GM12878 (cell line): Measurements from ENCODE around the gene MCFD2. TPM values are rescaled to one million over a fixed set of nuclear protein-coding genes. Genes with fewer than 3 reads are reported as not detected.

ENCODE experiments used
- BACH1 ChIP-seq: fragments of 450-650 bp; IDR thresholded peaks from 2 replicates; pipeline ENCODE4 v1.6.1; 2017; ENCODE audit warnings: mild to moderate bottlenecking, borderline replicate concordance
- BCL11A ChIP-seq: IDR thresholded peaks from 2 replicates; pipeline ENCODE4 v1.6.1; 2011; ENCODE audit warnings: low read depth, low read length
- BHLHE40 ChIP-seq, 2 experiments: fragments of 450-650 bp in 1 of 2; IDR thresholded peaks; 2 replicates each; pipeline ENCODE4 v1.6.1; 2011 to 2017; ENCODE audit warnings: low read depth in 2 of 2, borderline replicate concordance in 1 of 2, improper control_type of control experiment in 1 of 2, low read length in 1 of 2, mild to moderate bottlenecking in 1 of 2
- FOXK2 ChIP-seq: fragments of 450-650 bp; IDR thresholded peaks from 2 replicates; pipeline ENCODE4 v1.6.1; 2017; ENCODE audit warnings: mild to moderate bottlenecking, moderate library complexity
- IRF4 ChIP-seq: IDR thresholded peaks from 2 replicates; pipeline ENCODE4 v1.6.1; 2011; ENCODE audit warnings: low read depth, low read length
- JUND ChIP-seq: IDR thresholded peaks from 2 replicates; pipeline ENCODE4 v1.6.1; 2012; ENCODE audit warnings: low read depth, mild to moderate bottlenecking, low read length, improper control_type of control experiment, moderate library complexity
- MEF2B ChIP-seq: fragments of 450-650 bp; IDR thresholded peaks from 2 replicates; pipeline ENCODE4 v1.6.1; 2018; ENCODE audit warnings: mild to moderate bottlenecking, moderate library complexity; ENCODE audit not compliant: partially characterized antibody, poor library complexity, severe bottlenecking
- MTA3 ChIP-seq: IDR thresholded peaks from 2 replicates; pipeline ENCODE4 v1.6.1; 2012; ENCODE audit warnings: low read length, inconsistent platforms, borderline replicate concordance
- NBN ChIP-seq: fragments of 450-650 bp; IDR thresholded peaks from 2 replicates; pipeline ENCODE4 v1.6.1; 2016
- NR2F1 ChIP-seq: fragments of 450-650 bp; conservative IDR thresholded peaks from 2 replicates; pipeline ENCODE4 v1.6.1; 2017; ENCODE audit warnings: mild to moderate bottlenecking
- SMAD5 ChIP-seq: IDR thresholded peaks from 2 replicates; pipeline ENCODE4 v1.6.1; 2016; ENCODE audit warnings: antibody characterized with exemption, low read depth
- STAT3 ChIP-seq: IDR thresholded peaks from 2 replicates; pipeline ENCODE4 v1.6.1; 2011; ENCODE audit warnings: low read depth, low read length, improper control_type of control experiment
- TBL1XR1 ChIP-seq: IDR thresholded peaks from 2 replicates; pipeline ENCODE4 v1.6.1; 2012; ENCODE audit warnings: low read depth, low read length, improper control_type of control experiment
- polyA plus RNA-seq, 11 experiments: library from polyadenylated mRNA; depleted of rRNA in 4 of 11; unstranded in 6 of 11; stranded (reverse) in 5 of 11; fragments of >200 nt; fragmentation: Nextera tagmentation in 4 of 11; fragmentation: Illumina TruSeq in 1 of 11; extraction: Ambion mirVana in 4 of 11; extraction: Trizol in 1 of 11; gene quantifications; 1 replicate in 1 of 11; 2 replicates in 10 of 11; pipeline versions ENCODE4 v1.2.1 to v1.2.3, GENCODE V29; 2011 to 2016; ENCODE audit warnings: inconsistent platforms in 2 of 11, missing spikeins in 2 of 11, low read depth in 1 of 11
- total RNA-seq, 4 experiments: library from RNA; depleted of rRNA in 3 of 4; stranded (reverse); fragments of >200 nt in 3 of 4; fragmentation: Illumina TruSeq in 1 of 4; extraction: Trizol in 1 of 4; gene quantifications; 2 replicates each; pipeline versions ENCODE4 v1.2.1 to v1.2.3, GENCODE V29; 2013 to 2021
- TF ChIP-seq, protein P1 (sequence below): fragments of 450-650 bp; IDR thresholded peaks from 2 replicates; pipeline ENCODE4 v1.6.1; 2016; ENCODE audit warnings: mild to moderate bottlenecking, moderate library complexity, borderline replicate concordance
- TF ChIP-seq, protein P2 (sequence below): fragments of 450-650 bp; IDR thresholded peaks from 2 replicates; pipeline ENCODE4 v1.6.1; 2017; ENCODE audit warnings: mild to moderate bottlenecking, moderate library complexity
- TF ChIP-seq, protein P3 (sequence below): fragments of 150-350 bp; IDR thresholded peaks from 2 replicates; pipeline ENCODE4 v1.6.1; 2014; ENCODE audit warnings: mild to moderate bottlenecking, low read depth, low read length
- TF ChIP-seq, protein P4 (sequence below): fragments of 450-650 bp; IDR thresholded peaks from 2 replicates; pipeline ENCODE4 v1.6.1; 2017; ENCODE audit warnings: low read depth, mild to moderate bottlenecking, moderate library complexity
- TF ChIP-seq, protein P5 (sequence below): fragments of 450-650 bp; IDR thresholded peaks from 2 replicates; pipeline ENCODE4 v1.6.1; 2016; ENCODE audit warnings: mild to moderate bottlenecking

The MCFD2 gene
- total and polyA plus RNA-seq, 10 of the 15 experiments (the other 5 are each of a cell fraction or from before 2014, with no cell fraction given), result 35.0 to 57.3 (median 40.3) TPM

DNA sequence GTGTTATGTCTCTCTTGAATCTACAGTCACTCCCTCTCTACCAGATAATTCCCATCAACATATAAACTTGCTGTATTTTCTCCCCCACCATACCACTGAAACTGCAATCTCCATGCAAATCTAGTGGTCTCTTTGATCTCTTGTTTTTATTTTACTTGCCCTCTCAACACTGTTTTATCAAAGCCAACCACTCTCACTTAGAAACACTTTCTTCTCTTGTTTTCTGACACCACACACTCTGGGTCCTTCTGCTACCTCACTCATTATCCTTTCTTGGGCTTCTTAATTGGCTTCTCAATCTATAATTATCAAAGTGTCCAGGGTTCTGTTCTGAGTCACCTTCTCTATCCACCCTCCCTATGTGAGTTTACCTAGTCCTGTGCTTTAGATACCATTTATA, 2.0 kb upstream of the MCFD2 start (continued):
- TF ChIP-seq, protein P1, sequence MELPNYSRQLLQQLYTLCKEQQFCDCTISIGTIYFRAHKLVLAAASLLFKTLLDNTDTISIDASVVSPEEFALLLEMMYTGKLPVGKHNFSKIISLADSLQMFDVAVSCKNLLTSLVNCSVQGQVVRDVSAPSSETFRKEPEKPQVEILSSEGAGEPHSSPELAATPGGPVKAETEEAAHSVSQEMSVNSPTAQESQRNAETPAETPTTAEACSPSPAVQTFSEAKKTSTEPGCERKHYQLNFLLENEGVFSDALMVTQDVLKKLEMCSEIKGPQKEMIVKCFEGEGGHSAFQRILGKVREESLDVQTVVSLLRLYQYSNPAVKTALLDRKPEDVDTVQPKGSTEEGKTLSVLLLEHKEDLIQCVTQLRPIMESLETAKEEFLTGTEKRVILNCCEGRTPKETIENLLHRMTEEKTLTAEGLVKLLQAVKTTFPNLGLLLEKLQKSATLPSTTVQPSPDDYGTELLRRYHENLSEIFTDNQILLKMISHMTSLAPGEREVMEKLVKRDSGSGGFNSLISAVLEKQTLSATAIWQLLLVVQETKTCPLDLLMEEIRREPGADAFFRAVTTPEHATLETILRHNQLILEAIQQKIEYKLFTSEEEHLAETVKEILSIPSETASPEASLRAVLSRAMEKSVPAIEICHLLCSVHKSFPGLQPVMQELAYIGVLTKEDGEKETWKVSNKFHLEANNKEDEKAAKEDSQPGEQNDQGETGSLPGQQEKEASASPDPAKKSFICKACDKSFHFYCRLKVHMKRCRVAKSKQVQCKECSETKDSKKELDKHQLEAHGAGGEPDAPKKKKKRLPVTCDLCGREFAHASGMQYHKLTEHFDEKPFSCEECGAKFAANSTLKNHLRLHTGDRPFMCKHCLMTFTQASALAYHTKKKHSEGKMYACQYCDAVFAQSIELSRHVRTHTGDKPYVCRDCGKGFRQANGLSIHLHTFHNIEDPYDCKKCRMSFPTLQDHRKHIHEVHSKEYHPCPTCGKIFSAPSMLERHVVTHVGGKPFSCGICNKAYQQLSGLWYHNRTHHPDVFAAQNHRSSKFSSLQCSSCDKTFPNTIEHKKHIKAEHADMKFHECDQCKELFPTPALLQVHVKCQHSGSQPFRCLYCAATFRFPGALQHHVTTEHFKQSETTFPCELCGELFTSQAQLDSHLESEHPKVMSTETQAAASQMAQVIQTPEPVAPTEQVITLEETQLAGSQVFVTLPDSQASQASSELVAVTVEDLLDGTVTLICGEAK, result peak; percentile 53; the same call in 1 of the 2 replicates
- TF ChIP-seq, protein P2, sequence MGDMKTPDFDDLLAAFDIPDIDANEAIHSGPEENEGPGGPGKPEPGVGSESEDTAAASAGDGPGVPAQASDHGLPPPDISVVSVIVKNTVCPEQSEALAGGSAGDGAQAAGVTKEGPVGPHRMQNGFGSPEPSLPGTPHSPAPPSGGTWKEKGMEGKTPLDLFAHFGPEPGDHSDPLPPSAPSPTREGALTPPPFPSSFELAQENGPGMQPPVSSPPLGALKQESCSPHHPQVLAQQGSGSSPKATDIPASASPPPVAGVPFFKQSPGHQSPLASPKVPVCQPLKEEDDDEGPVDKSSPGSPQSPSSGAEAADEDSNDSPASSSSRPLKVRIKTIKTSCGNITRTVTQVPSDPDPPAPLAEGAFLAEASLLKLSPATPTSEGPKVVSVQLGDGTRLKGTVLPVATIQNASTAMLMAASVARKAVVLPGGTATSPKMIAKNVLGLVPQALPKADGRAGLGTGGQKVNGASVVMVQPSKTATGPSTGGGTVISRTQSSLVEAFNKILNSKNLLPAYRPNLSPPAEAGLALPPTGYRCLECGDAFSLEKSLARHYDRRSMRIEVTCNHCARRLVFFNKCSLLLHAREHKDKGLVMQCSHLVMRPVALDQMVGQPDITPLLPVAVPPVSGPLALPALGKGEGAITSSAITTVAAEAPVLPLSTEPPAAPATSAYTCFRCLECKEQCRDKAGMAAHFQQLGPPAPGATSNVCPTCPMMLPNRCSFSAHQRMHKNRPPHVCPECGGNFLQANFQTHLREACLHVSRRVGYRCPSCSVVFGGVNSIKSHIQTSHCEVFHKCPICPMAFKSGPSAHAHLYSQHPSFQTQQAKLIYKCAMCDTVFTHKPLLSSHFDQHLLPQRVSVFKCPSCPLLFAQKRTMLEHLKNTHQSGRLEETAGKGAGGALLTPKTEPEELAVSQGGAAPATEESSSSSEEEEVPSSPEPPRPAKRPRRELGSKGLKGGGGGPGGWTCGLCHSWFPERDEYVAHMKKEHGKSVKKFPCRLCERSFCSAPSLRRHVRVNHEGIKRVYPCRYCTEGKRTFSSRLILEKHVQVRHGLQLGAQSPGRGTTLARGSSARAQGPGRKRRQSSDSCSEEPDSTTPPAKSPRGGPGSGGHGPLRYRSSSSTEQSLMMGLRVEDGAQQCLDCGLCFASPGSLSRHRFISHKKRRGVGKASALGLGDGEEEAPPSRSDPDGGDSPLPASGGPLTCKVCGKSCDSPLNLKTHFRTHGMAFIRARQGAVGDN, result no peak
- TF ChIP-seq, protein P3, sequence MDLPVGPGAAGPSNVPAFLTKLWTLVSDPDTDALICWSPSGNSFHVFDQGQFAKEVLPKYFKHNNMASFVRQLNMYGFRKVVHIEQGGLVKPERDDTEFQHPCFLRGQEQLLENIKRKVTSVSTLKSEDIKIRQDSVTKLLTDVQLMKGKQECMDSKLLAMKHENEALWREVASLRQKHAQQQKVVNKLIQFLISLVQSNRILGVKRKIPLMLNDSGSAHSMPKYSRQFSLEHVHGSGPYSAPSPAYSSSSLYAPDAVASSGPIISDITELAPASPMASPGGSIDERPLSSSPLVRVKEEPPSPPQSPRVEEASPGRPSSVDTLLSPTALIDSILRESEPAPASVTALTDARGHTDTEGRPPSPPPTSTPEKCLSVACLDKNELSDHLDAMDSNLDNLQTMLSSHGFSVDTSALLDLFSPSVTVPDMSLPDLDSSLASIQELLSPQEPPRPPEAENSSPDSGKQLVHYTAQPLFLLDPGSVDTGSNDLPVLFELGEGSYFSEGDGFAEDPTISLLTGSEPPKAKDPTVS, result no peak
- TF ChIP-seq BHLHE40 (IDR thresholded peaks at IDR 0.05; ENCODE audit: borderline replicate concordance in 1 of 2, low read depth in 2 of 2, low read length in 1 of 2) (peak; percentile 45 to 48; a peak in 1 of 4 replicates), BCL11A (peak; percentile 63), SMAD5 (no peak), FOXK2 (peak; percentile 67), MEF2B (peak; percentile 75), JUND (peak; percentile 68; the same call in 1 of the 2 replicates), STAT3 (no peak), NR2F1 (peak; percentile 77), IRF4 (peak; percentile 72; the same call in 1 of the 2 replicates), NBN (peak; percentile 84), MTA3 (peak; percentile 34; the same call in 1 of the 2 replicates), TBL1XR1 (peak; percentile 94), BACH1 (peak; percentile 55; the same call in 1 of the 2 replicates)
- TF ChIP-seq, protein P4, sequence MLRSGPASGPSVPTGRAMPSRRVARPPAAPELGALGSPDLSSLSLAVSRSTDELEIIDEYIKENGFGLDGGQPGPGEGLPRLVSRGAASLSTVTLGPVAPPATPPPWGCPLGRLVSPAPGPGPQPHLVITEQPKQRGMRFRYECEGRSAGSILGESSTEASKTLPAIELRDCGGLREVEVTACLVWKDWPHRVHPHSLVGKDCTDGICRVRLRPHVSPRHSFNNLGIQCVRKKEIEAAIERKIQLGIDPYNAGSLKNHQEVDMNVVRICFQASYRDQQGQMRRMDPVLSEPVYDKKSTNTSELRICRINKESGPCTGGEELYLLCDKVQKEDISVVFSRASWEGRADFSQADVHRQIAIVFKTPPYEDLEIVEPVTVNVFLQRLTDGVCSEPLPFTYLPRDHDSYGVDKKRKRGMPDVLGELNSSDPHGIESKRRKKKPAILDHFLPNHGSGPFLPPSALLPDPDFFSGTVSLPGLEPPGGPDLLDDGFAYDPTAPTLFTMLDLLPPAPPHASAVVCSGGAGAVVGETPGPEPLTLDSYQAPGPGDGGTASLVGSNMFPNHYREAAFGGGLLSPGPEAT, result peak; percentile 67
- TF ChIP-seq, protein P5, sequence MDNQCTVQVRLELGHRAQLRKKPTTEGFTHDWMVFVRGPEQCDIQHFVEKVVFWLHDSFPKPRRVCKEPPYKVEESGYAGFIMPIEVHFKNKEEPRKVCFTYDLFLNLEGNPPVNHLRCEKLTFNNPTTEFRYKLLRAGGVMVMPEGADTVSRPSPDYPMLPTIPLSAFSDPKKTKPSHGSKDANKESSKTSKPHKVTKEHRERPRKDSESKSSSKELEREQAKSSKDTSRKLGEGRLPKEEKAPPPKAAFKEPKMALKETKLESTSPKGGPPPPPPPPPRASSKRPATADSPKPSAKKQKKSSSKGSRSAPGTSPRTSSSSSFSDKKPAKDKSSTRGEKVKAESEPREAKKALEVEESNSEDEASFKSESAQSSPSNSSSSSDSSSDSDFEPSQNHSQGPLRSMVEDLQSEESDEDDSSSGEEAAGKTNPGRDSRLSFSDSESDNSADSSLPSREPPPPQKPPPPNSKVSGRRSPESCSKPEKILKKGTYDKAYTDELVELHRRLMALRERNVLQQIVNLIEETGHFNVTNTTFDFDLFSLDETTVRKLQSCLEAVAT, result peak; percentile 57; the same call in 1 of the 2 replicates
